HL-60 (cell line): ENCODE measurements around the gene PGP.

Experiments
- DNase-seq, 2 experiments: peaks; one replicate each; pipeline ENCODE4 v3.0.0-alpha.2; 2010 to 2020; ENCODE audit warnings: low read depth in 1 of 2, low spot score in 1 of 2
- H3K27ac ChIP-seq: fragments of 250-450 bp; sonication (Bioruptor Pico); replicated peaks from 2 replicates; pipeline ENCODE4 v1.5.1; 2020; ENCODE audit warnings: mild to moderate bottlenecking, moderate library complexity
- H3K27me3 ChIP-seq: fragments of 250-450 bp; sonication (Bioruptor Pico); 2 replicates; pipeline ENCODE4 v1.5.1; 2021; ENCODE audit warnings: mild to moderate bottlenecking, moderate library complexity; ENCODE audit not compliant: insufficient read depth, poor library complexity, severe bottlenecking
- H3K4me3 ChIP-seq: replicated peaks from 2 replicates; pipeline ENCODE4 v1.5.1; 2011; ENCODE audit warnings: mild to moderate bottlenecking, control low read depth, low read length; ENCODE audit not compliant: insufficient read depth
- GABPA ChIP-seq: IDR thresholded peaks from 2 replicates; pipeline ENCODE4 v1.6.1; 2012; ENCODE audit warnings: low read depth
- POLR2AphosphoS5 ChIP-seq: IDR thresholded peaks from 2 replicates; pipeline ENCODE4 v1.6.1; 2012; ENCODE audit warnings: low read depth
- REST ChIP-seq: IDR thresholded peaks from 2 replicates; pipeline ENCODE4 v1.6.1; 2012; ENCODE audit warnings: low read depth; ENCODE audit not compliant: insufficient replicate concordance
- SPI1 ChIP-seq: IDR thresholded peaks from 2 replicates; pipeline ENCODE4 v1.6.1; 2012; ENCODE audit warnings: low read depth, mild to moderate bottlenecking, borderline replicate concordance
- TF ChIP-seq, protein P1 (sequence below): IDR thresholded peaks from one replicate; pipeline ENCODE4 v1.5.1; 2011; ENCODE audit warnings: low read length, control low read depth, inconsistent platforms; ENCODE audit not compliant: insufficient read depth

Gene PGP

GRCh38 chr16:2236337-2237101 lies 21.9 kb upstream of the PGP start, which contains the start of gene DNASE1L2:
TSS of gene DNASE1L2 (plus strand) at chr16:2236444. CDS start at chr16:2236817, 373 bp downstream.
- H3K4me3 ChIP-seq: no peak within 1 kb of the TSS
- no peak for DNase-seq
- H3K27ac ChIP-seq: no peak within 1 kb of the TSS
- no peak for TF ChIP-seq POLR2AphosphoS5
- no peak for TF ChIP-seq GABPA
- TF ChIP-seq SPI1: no peak
- no peak for TF ChIP-seq REST
- H3K27me3 ChIP-seq: no peaks in the 10 kb centered on the region

GRCh38 chr16:2235695-2236336 lies 21.2 kb upstream of the PGP start:
- no peak overlapping the region for H3K4me3 ChIP-seq
- no peak overlapping the region for H3K27ac ChIP-seq
- H3K27me3 ChIP-seq: no peaks in the 10 kb centered on the region
- TF ChIP-seq GABPA: no peak
- no peak for TF ChIP-seq POLR2AphosphoS5
- no peak for DNase-seq

- H3K27ac ChIP-seq: no peak overlapping the region
- TF ChIP-seq, protein P1, sequence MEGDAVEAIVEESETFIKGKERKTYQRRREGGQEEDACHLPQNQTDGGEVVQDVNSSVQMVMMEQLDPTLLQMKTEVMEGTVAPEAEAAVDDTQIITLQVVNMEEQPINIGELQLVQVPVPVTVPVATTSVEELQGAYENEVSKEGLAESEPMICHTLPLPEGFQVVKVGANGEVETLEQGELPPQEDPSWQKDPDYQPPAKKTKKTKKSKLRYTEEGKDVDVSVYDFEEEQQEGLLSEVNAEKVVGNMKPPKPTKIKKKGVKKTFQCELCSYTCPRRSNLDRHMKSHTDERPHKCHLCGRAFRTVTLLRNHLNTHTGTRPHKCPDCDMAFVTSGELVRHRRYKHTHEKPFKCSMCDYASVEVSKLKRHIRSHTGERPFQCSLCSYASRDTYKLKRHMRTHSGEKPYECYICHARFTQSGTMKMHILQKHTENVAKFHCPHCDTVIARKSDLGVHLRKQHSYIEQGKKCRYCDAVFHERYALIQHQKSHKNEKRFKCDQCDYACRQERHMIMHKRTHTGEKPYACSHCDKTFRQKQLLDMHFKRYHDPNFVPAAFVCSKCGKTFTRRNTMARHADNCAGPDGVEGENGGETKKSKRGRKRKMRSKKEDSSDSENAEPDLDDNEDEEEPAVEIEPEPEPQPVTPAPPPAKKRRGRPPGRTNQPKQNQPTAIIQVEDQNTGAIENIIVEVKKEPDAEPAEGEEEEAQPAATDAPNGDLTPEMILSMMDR: no peak
- no peak for TF ChIP-seq REST
- TF ChIP-seq POLR2AphosphoS5: no peak; the same call in 1 of the 2 replicates
- TF ChIP-seq GABPA: no peak
- TF ChIP-seq SPI1: no peak
- DNase-seq: no peak
- no peak overlapping the region for H3K4me3 ChIP-seq
- H3K27me3 ChIP-seq: no peaks in the 10 kb centered on the region
Observed at GRCh38 chr16:2235234-2235651, 20.6 kb upstream of the PGP start.

DNA sequence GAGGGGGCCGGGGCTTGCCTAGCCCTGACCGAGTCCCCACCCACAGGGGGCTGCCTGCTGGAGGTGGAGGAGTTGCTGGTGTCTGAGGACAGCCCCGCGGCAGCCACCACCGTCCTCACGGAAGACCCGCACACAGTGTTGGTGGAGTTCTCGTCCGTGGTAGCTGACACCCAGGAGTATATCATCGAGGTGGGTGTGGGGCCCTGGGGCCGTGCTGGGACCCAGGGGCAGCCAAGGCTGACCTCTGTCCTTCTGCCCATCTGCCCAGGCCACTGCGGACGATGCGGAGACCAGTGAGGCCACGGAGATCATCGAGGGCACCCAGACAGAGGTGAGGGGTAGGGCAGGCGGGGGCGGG lies 20.2 kb upstream of the PGP start:
- TF ChIP-seq, protein P1: no peak
- no peak for TF ChIP-seq SPI1
- H3K27ac ChIP-seq: no peak overlapping the region
- no peak overlapping the region for H3K4me3 ChIP-seq
- H3K27me3 ChIP-seq: no peaks in the 10 kb centered on the region
- DNase-seq: no peak
